Heart left ventricle (tissue), 16 donors: ENCODE data around the gene FARSB. TPM values are rescaled to one million over a fixed set of nuclear protein-coding genes. Genes with fewer than 3 reads are reported as not detected.

Experiments used
- ATAC-seq, 4 donors: fragments of 200-7000 bp; cut with Tn5 transposase; one replicate each; pipeline ENCODE4 v1.9.1; 2020 to 2022; ENCODE audit warnings: moderate library complexity in 4 of 4, mild to moderate bottlenecking in 3 of 4, moderate number of reproducible peaks in 1 of 4
- DNase-seq, 5 donors: peaks; one replicate each; pipeline ENCODE4 v3.0.0-alpha.2; 2020
- H3K27ac ChIP-seq, 12 donors: fragments of 200-600 bp; sonication (generic) in 4 of 12; one replicate each; pipeline versions ENCODE4 v1.5.0 to v1.8.0; 2016 to 2022; ENCODE audit warnings: mild to moderate bottlenecking in 2 of 12
- H3K27me3 ChIP-seq, 9 donors: fragments of 200-600 bp; sonication (generic) in 2 of 9; one replicate each; pipeline versions ENCODE4 v1.5.1 to v1.8.0; 2016 to 2022; ENCODE audit warnings: mild to moderate bottlenecking in 3 of 9
- H3K36me3 ChIP-seq, 9 donors: fragments of 200-600 bp; sonication (generic) in 2 of 9; one replicate each; pipeline versions ENCODE4 v1.5.0 to v1.8.0; 2018 to 2022; ENCODE audit warnings: mild to moderate bottlenecking in 2 of 9
- H3K4me1 ChIP-seq, 12 donors: fragments of 200-600 bp; sonication (generic) in 4 of 12; one replicate each; pipeline versions ENCODE4 v1.5.0 to v1.8.0; 2016 to 2022; ENCODE audit warnings: mild to moderate bottlenecking in 3 of 12
- H3K4me3 ChIP-seq, 12 donors: fragments of 200-600 bp; sonication (generic) in 4 of 12; one replicate each; pipeline versions ENCODE4 v1.5.0 to v1.8.0; 2017 to 2022; ENCODE audit warnings: mild to moderate bottlenecking in 9 of 12, moderate library complexity in 4 of 12
- H3K9me3 ChIP-seq, 12 donors: fragments of 200-600 bp; sonication (generic) in 4 of 12; one replicate each; pipeline versions ENCODE4 v1.5.0 to v1.8.0; 2016 to 2022; ENCODE audit warnings: mild to moderate bottlenecking in 1 of 12
- POLR2A ChIP-seq, 2 donors: fragments of 450-650 bp; IDR thresholded peaks; one replicate each; pipeline ENCODE4 v1.6.1; 2017; ENCODE audit warnings: antibody characterized with exemption in 2 of 2, mild to moderate bottlenecking in 2 of 2, moderate library complexity in 2 of 2
- WGBS, 4 donors: extraction: QIAGEN DNeasy Blood & Tissue Kit in 2 of 4; methylation state at CpG; one replicate each; pipeline versions ENCODE4 v1.1.5 to v1.1.7; 2013 to 2018; 5-methylcytosine and 5-hydroxymethylcytosine counted together
- intact Hi-C, 10 donors: fragments of 100-400 bp; cut with DNase I; formaldehyde crosslinking; loops; one replicate each; pipeline versions ENCODE4 v1.11.1 to v1.14.2; 2022
- polyA plus RNA-seq, 2 donors: library from polyadenylated mRNA; stranded (reverse); fragments of 200-250 nt; gene quantifications; one replicate each; pipeline ENCODE4 v1.2.3, GENCODE V29; 2013
- total RNA-seq, 9 donors: library from RNA; depleted of rRNA in 2 of 9; stranded (reverse); fragments of >200 nt in 2 of 9; fragmentation: NEBNext Ultra II Directional in 3 of 9; extraction: Animal tissue kit (Norgen Biotek cat#: 25700) in 3 of 9; gene quantifications; one replicate each; pipeline versions ENCODE4 v1.1.0 to v1.2.4, GENCODE V29; 2016 to 2023
- TF ChIP-seq, protein P1 (sequence below), 12 donors: fragments of 200-600 bp; sonication (generic) in 4 of 12; IDR thresholded peaks; one replicate each; pipeline versions ENCODE4 v1.5.0 to v1.8.0; 2018 to 2022; ENCODE audit warnings: antibody characterized with exemption in 12 of 12, mild to moderate bottlenecking in 5 of 12
- donor health status: ischemic (EF 13 %, LVEDD 7.1; RV severe dilation, severe dysfunction).
- donor health status: healthy with polysubstance abuse.
- donor health status: DM: no; HTN: yes; CAD: no.
- donor health status: DM: no; HTN: no; CAD: no.
- donor health status: ischemic (EF 25% LVEDD 6.9; RV normal size, moderate dysfunction).
- donor health status: ischemic (EF 25% LVEDD 5.7; RV mildly dilated, moderate dysfunction).
- donor health status: healthy.
- donor health status: DM: yes; HTN: yes; CAD: no.
- donor health status: ischemic (EF 35%, LVEDD 5.7; RV mildly dilated, moderate dysfunction).
- donor health status: nonischemic (EF 11% LVEDD 7.7; RV severe dilation, severe dysfunction).
- donor health status: DM: yes; HTN: yes; CAD: no.
- donor health status: PGD.
- donor health status: ischemic (EF 29% LVEDD 5.4; RV normal size, mild dysfunction).
- donor health status: nonischemic (EF 23%, LVEDD 6.1; RV moderate dilation, normal function).

The FARSB gene
- total and polyA plus RNA-seq, 11 donors: 9.8 to 29.2 (median 19.5) TPM

DNA sequence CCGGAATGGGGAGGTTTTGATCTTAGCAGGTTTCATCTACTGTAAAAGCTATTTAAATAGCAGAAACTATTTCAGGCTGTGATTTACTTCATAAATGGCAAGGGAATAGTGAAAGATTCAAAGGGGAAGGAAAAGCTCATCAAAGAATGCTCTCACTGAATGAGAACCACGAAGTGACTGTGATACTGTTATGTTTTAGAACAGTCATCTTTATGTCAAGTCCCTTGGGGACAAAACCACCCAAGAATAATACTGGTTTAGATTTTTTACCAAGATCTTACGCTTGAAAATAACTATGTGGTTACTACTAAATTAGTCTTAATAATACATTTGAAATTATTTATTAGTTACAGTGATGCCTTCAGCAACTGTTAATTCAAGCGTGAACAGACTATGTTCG, 28.1 kb downstream of the FARSB start:
- TF ChIP-seq POLR2A (IDR thresholded peaks at IDR 0.05): no peak
- TF ChIP-seq, protein P1, sequence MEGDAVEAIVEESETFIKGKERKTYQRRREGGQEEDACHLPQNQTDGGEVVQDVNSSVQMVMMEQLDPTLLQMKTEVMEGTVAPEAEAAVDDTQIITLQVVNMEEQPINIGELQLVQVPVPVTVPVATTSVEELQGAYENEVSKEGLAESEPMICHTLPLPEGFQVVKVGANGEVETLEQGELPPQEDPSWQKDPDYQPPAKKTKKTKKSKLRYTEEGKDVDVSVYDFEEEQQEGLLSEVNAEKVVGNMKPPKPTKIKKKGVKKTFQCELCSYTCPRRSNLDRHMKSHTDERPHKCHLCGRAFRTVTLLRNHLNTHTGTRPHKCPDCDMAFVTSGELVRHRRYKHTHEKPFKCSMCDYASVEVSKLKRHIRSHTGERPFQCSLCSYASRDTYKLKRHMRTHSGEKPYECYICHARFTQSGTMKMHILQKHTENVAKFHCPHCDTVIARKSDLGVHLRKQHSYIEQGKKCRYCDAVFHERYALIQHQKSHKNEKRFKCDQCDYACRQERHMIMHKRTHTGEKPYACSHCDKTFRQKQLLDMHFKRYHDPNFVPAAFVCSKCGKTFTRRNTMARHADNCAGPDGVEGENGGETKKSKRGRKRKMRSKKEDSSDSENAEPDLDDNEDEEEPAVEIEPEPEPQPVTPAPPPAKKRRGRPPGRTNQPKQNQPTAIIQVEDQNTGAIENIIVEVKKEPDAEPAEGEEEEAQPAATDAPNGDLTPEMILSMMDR (IDR thresholded peaks at IDR 0.05): no peak
- H3K9me3 ChIP-seq: no peaks in the 10 kb centered on the region
- no peak for DNase-seq
- ATAC-seq: no peak
- no peaks in the 10 kb centered on the region for H3K27me3 ChIP-seq
- no peaks in the 10 kb centered on the region for H3K4me1 ChIP-seq
- H3K4me3 ChIP-seq: no peak overlapping the region
- intact Hi-C loops: no loop called here
- 70 to 90% (median 84%) methylated on average over 5 of the region's 5 CpGs for WGBS, 4 donors
- H3K27ac ChIP-seq: no peak overlapping the region
- H3K36me3 ChIP-seq: peaks cover 0 to 100% (median 92%) of the 10 kb centered on the region in 9 donors

DNA sequence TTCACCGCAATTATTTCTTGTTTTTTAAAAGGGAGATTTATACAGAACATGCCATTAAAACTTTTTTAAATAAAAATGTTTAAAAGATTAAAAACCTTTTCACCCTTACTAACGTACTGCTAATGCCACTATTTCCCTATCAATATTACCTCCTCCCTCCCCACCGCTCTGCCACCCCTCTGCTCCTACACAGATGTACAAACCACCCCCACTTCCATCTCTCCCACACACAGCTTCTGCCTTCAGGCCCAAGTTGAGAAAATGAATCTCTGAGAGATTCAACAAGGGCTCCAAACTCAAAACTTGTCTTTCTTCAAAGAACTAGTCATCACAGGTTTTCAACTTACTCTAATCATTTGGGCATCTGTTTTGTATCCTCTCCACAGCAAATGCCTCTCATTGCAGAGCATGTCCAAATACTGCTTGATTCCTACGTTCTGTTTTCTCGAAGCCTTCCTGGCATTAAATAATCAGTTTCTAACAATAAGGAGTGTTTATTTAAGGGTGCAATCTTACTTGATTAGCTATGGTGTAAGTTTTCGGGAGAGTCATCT, 32.1 kb downstream of the FARSB start:
- Histone ChIP-seq H3K36me3 (peaks cover 0 to 100% (median 80%) of the 10 kb centered on the region in 9 donors), H3K4me1 (peaks cover 0 to 16% (median 0%) of the 10 kb centered on the region in 12 donors), H3K9me3 (no peaks in the 10 kb centered on the region), H3K27ac (peak overlapping the region in 2 of 12 donors; percentile 38 to 72), H3K4me3 (no peak overlapping the region), H3K27me3 (no peaks in the 10 kb centered on the region)
- WGBS, 4 donors: 75 to 88% (median 81%) methylated on average over 6 of the region's 6 CpGs
- TF ChIP-seq, protein P1 (IDR thresholded peaks at IDR 0.05): no peak
- no peak for TF ChIP-seq POLR2A (IDR thresholded peaks at IDR 0.05)
- DNase-seq: no peak
- intact Hi-C loops: no loop called here
- ATAC-seq: no peak

DNA sequence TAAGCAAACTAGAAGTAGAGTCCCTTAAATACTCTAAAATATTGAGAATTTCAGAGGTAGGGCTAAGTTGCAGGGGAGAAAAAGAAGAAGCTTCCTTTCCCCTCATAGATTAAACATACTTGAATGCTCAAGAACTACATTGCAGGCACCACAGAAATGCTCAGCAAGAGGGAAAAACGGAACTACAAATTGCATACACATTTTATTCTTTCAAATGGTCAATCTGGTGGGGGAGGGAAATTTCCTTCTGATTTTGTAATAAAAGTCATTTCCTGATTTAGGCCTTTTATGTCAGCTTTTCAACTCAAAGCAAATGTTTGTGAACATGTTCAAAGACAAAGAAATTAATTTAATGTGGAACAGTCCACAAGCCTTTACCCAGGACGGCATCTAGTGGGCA, 33.0 kb downstream of the FARSB start:
- DNase-seq (no peak), ATAC-seq (no peak)
- TF ChIP-seq POLR2A (IDR thresholded peaks at IDR 0.05): no peak
- TF ChIP-seq, protein P1 (IDR thresholded peaks at IDR 0.05): no peak
- Histone ChIP-seq H3K27ac (peak overlapping the region in 1 of 12 donors; percentile 72), H3K36me3 (peaks cover 0 to 100% (median 79%) of the 10 kb centered on the region in 9 donors), H3K4me1 (peaks cover 0 to 16% (median 0%) of the 10 kb centered on the region in 12 donors), H3K27me3 (no peaks in the 10 kb centered on the region), H3K9me3 (no peaks in the 10 kb centered on the region), H3K4me3 (no peak overlapping the region)
- intact Hi-C loops: no loop called here
- WGBS, 4 donors: 87 to 98% (median 91%) methylated on average over 2 of the region's 2 CpGs

DNA sequence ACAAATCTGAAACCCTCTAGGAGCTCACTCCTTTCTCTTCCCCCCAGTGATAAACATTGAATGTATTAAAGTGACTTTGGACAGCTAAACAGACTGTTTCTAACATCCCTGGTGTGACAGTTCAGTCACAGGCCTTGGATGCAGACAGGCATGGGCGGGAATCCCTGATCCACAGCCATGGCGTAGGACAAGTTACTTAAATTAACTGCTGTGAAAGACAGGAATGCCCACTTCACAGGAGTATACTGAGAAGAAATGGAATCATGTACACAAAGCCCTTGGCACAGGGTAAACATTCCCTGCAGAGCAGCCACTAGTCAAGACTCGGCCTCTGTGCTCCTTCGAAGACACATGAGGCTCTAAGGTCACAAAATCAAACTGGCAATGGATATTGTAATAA, 34.0 kb downstream of the FARSB start:
- Histone ChIP-seq H3K9me3 (no peaks in the 10 kb centered on the region), H3K4me3 (no peak overlapping the region), H3K4me1 (peaks cover 0 to 16% (median 0%) of the 10 kb centered on the region in 12 donors), H3K27ac (peak overlapping the region in 2 of 12 donors; percentile 33 to 72), H3K36me3 (peaks cover 0 to 98% (median 78%) of the 10 kb centered on the region in 9 donors), H3K27me3 (no peaks in the 10 kb centered on the region)
- DNase-seq: no peak
- 51 to 76% (median 62%) methylated on average over 4 of the region's 4 CpGs for WGBS, 4 donors
- peak; percentile 54 to 86 (median 83) for ATAC-seq
- no peak for TF ChIP-seq POLR2A (IDR thresholded peaks at IDR 0.05)
- TF ChIP-seq, protein P1 (IDR thresholded peaks at IDR 0.05): no peak
- intact Hi-C loops: no loop called here
